GM12875 (cell line): Measurements from ENCODE around the gene PBX3.

Experiments used
- H3K4me3 ChIP-seq: one replicate; pipeline ENCODE4 v1.5.1; 2011; ENCODE audit warnings: low read depth, low read length, control low read depth
- TF ChIP-seq, protein P1 (sequence below): IDR thresholded peaks from 2 replicates; pipeline ENCODE4 v1.5.1; 2011; ENCODE audit warnings: low read depth, mild to moderate bottlenecking, control low read depth, inconsistent platforms, low read length, moderate library complexity, borderline replicate concordance; ENCODE audit not compliant: insufficient read depth

The PBX3 gene

DNA sequence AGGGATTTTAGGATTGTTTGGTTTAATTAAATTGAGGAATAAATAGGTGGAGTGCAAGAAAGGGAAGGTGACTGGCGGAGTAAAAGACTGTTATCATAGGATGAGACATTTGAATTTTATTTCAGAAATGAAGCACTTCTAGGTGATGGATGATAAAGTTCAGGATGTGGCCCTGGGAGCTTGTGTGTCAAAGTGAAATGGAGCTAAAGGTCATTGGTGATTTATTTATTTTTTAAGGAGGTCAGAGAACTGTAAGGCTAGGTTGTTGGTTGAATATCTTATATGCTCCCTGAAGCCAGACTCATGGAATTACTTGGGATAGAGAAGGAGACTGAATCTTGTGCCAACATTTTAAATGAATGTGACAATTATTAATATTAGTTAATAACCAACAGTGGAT, 40.5 kb downstream of the PBX3 start:
- TF ChIP-seq, protein P1, sequence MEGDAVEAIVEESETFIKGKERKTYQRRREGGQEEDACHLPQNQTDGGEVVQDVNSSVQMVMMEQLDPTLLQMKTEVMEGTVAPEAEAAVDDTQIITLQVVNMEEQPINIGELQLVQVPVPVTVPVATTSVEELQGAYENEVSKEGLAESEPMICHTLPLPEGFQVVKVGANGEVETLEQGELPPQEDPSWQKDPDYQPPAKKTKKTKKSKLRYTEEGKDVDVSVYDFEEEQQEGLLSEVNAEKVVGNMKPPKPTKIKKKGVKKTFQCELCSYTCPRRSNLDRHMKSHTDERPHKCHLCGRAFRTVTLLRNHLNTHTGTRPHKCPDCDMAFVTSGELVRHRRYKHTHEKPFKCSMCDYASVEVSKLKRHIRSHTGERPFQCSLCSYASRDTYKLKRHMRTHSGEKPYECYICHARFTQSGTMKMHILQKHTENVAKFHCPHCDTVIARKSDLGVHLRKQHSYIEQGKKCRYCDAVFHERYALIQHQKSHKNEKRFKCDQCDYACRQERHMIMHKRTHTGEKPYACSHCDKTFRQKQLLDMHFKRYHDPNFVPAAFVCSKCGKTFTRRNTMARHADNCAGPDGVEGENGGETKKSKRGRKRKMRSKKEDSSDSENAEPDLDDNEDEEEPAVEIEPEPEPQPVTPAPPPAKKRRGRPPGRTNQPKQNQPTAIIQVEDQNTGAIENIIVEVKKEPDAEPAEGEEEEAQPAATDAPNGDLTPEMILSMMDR, result no peak
- no peak overlapping the region for H3K4me3 ChIP-seq

DNA sequence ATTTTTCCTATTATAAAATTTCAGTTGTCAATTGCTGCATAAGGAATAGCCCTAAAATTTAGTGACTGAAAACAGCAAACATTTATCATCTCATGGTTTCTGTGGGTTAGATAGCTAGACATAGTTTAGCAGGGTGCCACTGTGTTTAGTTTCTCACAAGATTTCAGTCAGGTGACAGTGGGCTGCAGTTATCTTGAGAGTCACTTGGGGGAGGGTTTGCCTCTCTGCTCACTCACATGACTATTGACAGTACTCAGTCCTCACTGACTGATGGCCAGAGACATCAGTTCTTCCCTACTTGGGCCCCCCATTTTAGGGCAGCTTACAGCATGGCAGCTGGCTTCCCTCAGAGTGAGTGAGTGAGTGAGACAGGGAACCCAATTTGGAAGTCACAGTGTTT, 42.0 kb downstream of the PBX3 start:
- no peak overlapping the region for H3K4me3 ChIP-seq
- TF ChIP-seq, protein P1, result no peak

DNA sequence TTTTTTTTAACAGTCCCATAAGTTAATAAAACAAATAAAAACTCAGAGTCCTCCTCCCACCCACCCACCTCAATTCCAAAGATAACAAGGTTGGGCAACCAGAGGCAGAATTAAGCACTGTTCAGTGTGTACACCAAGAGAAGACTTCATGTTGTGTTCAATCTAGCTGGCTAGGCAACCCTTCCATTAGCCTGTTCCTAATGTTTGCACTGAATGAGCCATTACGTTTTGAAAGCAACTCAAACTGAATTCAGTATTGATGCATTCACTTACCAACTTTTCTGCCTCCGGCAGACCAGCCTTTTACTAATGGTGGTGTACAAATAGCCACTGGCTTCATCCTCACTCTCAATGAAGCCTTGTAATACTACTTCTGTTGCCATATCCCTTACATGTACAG, 47.5 kb downstream of the PBX3 start:
- TF ChIP-seq, protein P1, result no peak
- H3K4me3 ChIP-seq, result no peak overlapping the region

DNA sequence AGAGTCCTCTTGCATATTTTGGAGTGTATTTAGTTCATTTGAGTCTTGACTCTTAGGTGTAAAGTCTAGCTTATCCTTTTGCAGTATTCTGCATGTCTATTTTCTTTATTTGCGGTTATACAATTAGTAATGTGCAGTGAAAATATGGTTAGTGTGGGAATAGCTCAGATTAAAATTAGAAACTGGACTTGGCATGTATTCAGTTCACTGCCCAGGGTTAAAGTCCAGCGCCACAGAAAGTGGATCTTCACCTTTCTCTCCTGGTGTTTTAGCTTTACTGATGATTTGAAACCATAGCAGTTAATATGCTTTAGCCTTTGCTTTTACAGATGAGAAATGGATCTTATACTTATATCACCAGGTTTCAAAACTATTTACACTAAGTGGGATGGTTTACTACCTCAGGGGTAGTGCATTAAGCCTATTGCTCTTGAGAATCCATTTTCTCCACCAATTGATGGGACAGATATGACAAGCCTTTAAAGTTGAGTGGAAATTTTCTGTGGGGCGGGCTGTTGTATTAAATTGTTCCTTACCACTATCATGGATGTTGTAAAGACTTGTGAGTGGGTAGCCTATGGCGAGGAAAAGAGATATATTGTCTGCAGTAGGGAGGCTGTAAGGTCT, 48.9 kb downstream of the PBX3 start:
- H3K4me3 ChIP-seq, result no peak overlapping the region
- TF ChIP-seq, protein P1, result no peak

DNA sequence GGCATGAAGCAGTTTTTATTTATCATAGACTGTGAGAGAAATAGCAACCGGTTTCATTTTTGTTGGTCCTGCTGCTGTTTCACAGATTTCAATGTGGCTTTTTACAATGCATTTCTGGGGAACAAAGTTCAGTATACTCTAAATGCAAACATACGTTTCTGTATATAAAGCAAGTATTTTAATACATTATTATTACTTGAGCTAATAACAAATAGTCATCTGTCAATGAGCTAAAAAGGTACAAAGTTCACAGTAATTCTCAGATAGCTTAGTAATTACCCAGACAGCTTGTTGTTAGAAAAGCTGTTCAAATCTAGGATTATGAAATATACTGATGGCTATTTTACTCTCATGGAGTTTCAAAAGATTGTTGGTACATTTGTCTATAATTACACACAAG, 50.8 kb downstream of the PBX3 start:
- H3K4me3 ChIP-seq, result no peak overlapping the region
- TF ChIP-seq, protein P1, result no peak

DNA sequence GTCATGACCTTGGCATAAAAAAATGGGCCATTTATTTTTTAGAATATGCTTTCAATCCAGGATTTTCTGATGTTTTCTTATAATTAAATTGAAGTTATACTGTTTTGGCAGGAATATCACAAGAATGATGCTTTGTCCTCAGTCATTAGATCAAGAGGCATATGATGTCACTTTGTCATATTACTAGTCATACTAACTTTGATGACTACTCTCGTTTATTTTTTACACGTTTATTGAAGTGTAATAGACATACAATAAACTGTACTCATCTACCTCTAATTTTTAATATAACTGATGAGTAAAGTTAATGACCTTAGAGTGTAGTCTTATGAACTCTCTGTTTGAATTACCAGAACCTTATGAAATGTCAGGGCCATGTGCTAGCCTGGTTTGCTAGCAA, 56.4 kb downstream of the PBX3 start:
- H3K4me3 ChIP-seq, result no peak overlapping the region
- TF ChIP-seq, protein P1, result no peak

DNA sequence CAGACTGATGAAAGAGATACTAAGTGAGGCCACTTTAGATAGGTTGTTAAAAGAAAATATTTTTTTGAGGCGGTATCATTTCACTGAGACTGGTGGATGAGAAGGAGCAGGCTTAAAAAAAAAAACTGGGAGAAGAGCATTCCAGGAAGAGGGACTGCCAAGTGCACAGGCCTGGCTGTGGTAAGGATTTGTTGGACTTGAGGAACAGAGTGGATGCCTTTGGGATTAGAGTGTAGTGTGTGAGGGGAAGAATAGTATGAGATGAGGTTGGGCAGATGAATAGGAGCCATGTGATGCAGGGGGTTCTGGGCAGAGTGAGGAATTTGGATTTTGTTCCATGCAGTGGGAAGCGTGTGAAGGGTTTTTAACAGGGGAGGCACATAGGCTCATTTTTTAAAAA, 57.9 kb downstream of the PBX3 start:
- TF ChIP-seq, protein P1, result no peak
- no peak overlapping the region for H3K4me3 ChIP-seq
